GM23338 (cell line): ENCODE data around the gene CCDC12. TPM values are rescaled to one million over a fixed set of nuclear protein-coding genes. Genes with fewer than 3 reads are reported as not detected.

Source experiments
- ATAC-seq: fragments of 200-7000 bp; cut with Tn5 transposase; 3 replicates; pipeline ENCODE4 v1.9.1; 2020
- DNase-seq: peaks from one replicate; pipeline ENCODE4 v3.0.0-alpha.2; 2015; ENCODE audit warnings: low spot score
- H2AFZ ChIP-seq: fragments of 200-600 bp; sonication (generic); 2 replicates; pipeline ENCODE4 v1.8.0; 2016; ENCODE audit warnings: antibody characterized with exemption, mild to moderate bottlenecking, moderate library complexity
- H3F3A ChIP-seq: fragments of 200-600 bp; sonication (generic); replicated peaks from 2 replicates; pipeline ENCODE4 v1.8.0; 2017; ENCODE audit warnings: antibody characterized with exemption, mixed run types, low read depth
- H3K27ac ChIP-seq: fragments of 200-600 bp; sonication (generic); 2 replicates; pipeline ENCODE4 v1.6.1; 2016; ENCODE audit warnings: low read depth
- H3K27me3 ChIP-seq: fragments of 200-600 bp; sonication (generic); 2 replicates; pipeline ENCODE4 v1.8.0; 2016; ENCODE audit warnings: mild to moderate bottlenecking, mixed run types, moderate library complexity; ENCODE audit not compliant: insufficient read depth
- H3K36me3 ChIP-seq: fragments of 200-600 bp; sonication (generic); 2 replicates; pipeline ENCODE4 v1.8.0; 2016; ENCODE audit warnings: mild to moderate bottlenecking; ENCODE audit not compliant: insufficient read depth
- H3K4me1 ChIP-seq: fragments of 200-600 bp; sonication (generic); 2 replicates; pipeline ENCODE4 v1.8.0; 2016; ENCODE audit warnings: mild to moderate bottlenecking, moderate library complexity; ENCODE audit not compliant: insufficient read depth
- H3K4me2 ChIP-seq: fragments of 200-600 bp; sonication (generic); 2 replicates; pipeline ENCODE4 v1.7.1; 2017; ENCODE audit warnings: mixed run types
- H3K4me3 ChIP-seq: fragments of 200-600 bp; sonication (generic); 2 replicates; pipeline ENCODE4 v1.6.1; 2016; ENCODE audit warnings: mixed run types
- H3K79me2 ChIP-seq: fragments of 200-600 bp; sonication (generic); replicated peaks from 2 replicates; pipeline ENCODE4 v1.8.0; 2017; ENCODE audit warnings: mild to moderate bottlenecking; ENCODE audit not compliant: insufficient read depth
- H3K9me2 ChIP-seq: fragments of 200-600 bp; sonication (generic); 2 replicates; pipeline ENCODE4 v1.8.0; 2017; ENCODE audit not compliant: insufficient read depth
- H4K20me1 ChIP-seq: fragments of 200-600 bp; sonication (generic); replicated peaks from 2 replicates; pipeline ENCODE4 v1.8.0; 2017; ENCODE audit warnings: mild to moderate bottlenecking; ENCODE audit not compliant: insufficient read depth
- H3K27ac Mint-ChIP-seq: 2 replicates; pipeline ENCODE4 v1.8.0; 2020; ENCODE audit warnings: inconsistent platforms, mild to moderate bottlenecking, moderate library complexity, mixed read lengths
- H3K27me3 Mint-ChIP-seq: 3 replicates; pipeline ENCODE4 v1.8.0; 2022; ENCODE audit warnings: low read depth, mild to moderate bottlenecking, moderate library complexity, mixed read lengths, inconsistent platforms; ENCODE audit not compliant: insufficient read depth, poor library complexity
- H3K36me3 Mint-ChIP-seq: 3 replicates; pipeline ENCODE4 v1.8.0; 2021; ENCODE audit warnings: low read depth, mild to moderate bottlenecking, inconsistent platforms, moderate library complexity, mixed read lengths
- H3K4me1 Mint-ChIP-seq: 3 replicates; pipeline ENCODE4 v1.8.0; 2020; ENCODE audit warnings: mild to moderate bottlenecking, inconsistent platforms, mixed read lengths
- H3K4me3 Mint-ChIP-seq: 3 replicates; pipeline ENCODE4 v1.8.0; 2021; ENCODE audit warnings: moderate library complexity, mild to moderate bottlenecking, inconsistent platforms, mixed read lengths
- H3K9me3 Mint-ChIP-seq: 3 replicates; pipeline ENCODE4 v1.8.0; 2020; ENCODE audit warnings: moderate library complexity, mild to moderate bottlenecking, inconsistent platforms, mixed read lengths
- CREB1 ChIP-seq: fragments of 250-450 bp; sonication (Bioruptor Pico); IDR thresholded peaks from 2 replicates; pipeline ENCODE4 v1.5.0; 2020; ENCODE audit warnings: low read depth, mild to moderate bottlenecking, moderate library complexity
- POLR2AphosphoS5 ChIP-seq: IDR thresholded peaks from 2 replicates; pipeline ENCODE4 v1.6.1; 2016; ENCODE audit warnings: antibody characterized with exemption, low read depth
- ZNF114 ChIP-seq: fragments of 250-450 bp; sonication (Bioruptor Pico); IDR thresholded peaks from 2 replicates; pipeline ENCODE4 v1.5.0; 2020; ENCODE audit warnings: mild to moderate bottlenecking, moderate library complexity
- ZNF331 ChIP-seq: fragments of 250-450 bp; sonication (Bioruptor Pico); IDR thresholded peaks from 2 replicates; pipeline ENCODE4 v1.5.0; 2020; ENCODE audit warnings: low read depth, mild to moderate bottlenecking, moderate library complexity
- polyA plus RNA-seq: library from polyadenylated mRNA; unstranded; fragments of >200 nt; fragmentation: Nextera tagmentation; extraction: Ambion mirVana; gene quantifications from 2 replicates; pipeline ENCODE4 v1.2.1, GENCODE V29; 2016
- total RNA-seq: library from RNA; depleted of rRNA; stranded (reverse); fragments of >200 nt; shearing (Covaris generic); gene quantifications from 2 replicates; pipeline ENCODE4 v1.2.3, GENCODE V29; 2014
- TF ChIP-seq, protein P1 (sequence below): fragments of 250-450 bp; sonication (Bioruptor Pico); IDR thresholded peaks from 2 replicates; pipeline ENCODE4 v1.5.0; 2020; ENCODE audit warnings: mild to moderate bottlenecking, moderate library complexity
- TF ChIP-seq, protein P2 (sequence below): IDR thresholded peaks from 2 replicates; pipeline ENCODE4 v1.6.1; 2016; ENCODE audit warnings: antibody characterized with exemption

The CCDC12 gene
- total and polyA plus RNA-seq, 2 experiments from 2014 or later = 42.9 to 133 TPM

DNA sequence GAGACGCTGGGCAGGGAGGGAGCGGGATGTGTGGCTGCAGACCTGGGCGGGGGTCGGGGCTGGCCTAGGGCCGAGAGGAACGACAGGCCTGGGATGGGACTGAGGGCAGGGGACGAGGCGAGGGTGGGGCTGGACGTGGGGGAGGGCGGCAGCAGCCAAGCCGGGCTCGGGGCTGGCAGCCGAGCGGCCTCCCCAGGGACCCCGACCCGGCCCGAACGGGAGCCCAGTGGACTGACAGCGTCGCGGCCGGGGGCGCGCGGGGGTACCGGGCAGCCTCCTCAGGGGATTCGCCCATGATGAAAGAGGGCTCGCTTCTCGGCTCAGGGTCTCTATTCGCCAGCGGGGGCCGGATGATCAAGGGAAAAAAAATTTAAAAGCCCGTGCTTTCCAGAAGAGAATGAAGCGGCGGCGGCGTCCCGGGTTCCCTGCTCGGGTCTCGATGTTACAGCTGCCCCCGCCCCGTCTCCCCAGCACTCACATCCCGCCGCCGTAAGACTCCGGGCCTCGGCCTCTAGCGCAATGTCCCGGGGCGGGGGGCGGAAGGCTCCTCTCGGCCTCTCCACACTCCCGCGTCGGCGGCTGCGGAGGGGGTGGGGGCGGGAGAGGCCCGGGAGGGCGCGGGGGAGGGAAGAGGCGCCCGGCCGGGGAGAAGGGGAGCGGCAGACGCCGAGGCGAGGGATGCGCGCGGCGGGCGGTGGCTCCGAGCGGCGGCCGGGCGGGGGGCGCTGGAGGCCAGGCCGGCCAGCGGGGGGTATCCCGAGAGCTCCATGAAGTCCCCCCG, 94.8 kb downstream of the CCDC12 start:
- H3K27me3 ChIP-seq = peaks cover 85% of the 10 kb centered on the region
- no peaks in the 10 kb centered on the region for H3K79me2 ChIP-seq
- TF ChIP-seq POLR2AphosphoS5 = no peak
- TF ChIP-seq, protein P1, sequence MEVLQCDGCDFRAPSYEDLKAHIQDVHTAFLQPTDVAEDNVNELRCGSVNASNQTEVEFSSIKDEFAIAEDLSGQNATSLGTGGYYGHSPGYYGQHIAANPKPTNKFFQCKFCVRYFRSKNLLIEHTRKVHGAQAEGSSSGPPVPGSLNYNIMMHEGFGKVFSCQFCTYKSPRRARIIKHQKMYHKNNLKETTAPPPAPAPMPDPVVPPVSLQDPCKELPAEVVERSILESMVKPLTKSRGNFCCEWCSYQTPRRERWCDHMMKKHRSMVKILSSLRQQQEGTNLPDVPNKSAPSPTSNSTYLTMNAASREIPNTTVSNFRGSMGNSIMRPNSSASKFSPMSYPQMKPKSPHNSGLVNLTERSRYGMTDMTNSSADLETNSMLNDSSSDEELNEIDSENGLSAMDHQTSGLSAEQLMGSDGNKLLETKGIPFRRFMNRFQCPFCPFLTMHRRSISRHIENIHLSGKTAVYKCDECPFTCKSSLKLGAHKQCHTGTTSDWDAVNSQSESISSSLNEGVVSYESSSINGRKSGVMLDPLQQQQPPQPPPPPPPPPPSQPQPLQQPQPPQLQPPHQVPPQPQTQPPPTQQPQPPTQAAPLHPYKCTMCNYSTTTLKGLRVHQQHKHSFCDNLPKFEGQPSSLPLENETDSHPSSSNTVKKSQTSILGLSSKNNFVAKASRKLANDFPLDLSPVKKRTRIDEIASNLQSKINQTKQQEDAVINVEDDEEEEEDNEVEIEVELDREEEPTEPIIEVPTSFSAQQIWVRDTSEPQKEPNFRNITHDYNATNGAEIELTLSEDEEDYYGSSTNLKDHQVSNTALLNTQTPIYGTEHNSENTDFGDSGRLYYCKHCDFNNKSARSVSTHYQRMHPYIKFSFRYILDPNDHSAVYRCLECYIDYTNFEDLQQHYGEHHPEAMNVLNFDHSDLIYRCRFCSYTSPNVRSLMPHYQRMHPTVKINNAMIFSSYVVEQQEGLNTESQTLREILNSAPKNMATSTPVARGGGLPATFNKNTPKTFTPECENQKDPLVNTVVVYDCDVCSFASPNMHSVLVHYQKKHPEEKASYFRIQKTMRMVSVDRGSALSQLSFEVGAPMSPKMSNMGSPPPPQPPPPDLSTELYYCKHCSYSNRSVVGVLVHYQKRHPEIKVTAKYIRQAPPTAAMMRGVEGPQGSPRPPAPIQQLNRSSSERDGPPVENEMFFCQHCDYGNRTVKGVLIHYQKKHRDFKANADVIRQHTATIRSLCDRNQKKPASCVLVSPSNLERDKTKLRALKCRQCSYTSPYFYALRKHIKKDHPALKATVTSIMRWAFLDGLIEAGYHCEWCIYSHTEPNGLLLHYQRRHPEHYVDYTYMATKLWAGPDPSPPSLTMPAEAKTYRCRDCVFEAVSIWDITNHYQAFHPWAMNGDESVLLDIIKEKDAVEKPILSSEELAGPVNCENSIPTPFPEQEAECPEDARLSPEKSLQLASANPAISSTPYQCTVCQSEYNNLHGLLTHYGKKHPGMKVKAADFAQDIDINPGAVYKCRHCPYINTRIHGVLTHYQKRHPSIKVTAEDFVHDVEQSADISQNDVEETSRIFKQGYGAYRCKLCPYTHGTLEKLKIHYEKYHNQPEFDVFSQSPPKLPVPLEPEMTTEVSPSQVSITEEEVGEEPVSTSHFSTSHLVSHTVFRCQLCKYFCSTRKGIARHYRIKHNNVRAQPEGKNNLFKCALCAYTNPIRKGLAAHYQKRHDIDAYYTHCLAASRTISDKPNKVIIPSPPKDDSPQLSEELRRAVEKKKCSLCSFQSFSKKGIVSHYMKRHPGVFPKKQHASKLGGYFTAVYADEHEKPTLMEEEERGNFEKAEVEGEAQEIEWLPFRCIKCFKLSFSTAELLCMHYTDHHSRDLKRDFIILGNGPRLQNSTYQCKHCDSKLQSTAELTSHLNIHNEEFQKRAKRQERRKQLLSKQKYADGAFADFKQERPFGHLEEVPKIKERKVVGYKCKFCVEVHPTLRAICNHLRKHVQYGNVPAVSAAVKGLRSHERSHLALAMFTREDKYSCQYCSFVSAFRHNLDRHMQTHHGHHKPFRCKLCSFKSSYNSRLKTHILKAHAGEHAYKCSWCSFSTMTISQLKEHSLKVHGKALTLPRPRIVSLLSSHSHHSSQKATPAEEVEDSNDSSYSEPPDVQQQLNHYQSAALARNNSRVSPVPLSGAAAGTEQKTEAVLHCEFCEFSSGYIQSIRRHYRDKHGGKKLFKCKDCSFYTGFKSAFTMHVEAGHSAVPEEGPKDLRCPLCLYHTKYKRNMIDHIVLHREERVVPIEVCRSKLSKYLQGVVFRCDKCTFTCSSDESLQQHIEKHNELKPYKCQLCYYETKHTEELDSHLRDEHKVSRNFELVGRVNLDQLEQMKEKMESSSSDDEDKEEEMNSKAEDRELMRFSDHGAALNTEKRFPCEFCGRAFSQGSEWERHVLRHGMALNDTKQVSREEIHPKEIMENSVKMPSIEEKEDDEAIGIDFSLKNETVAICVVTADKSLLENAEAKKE (CRISPR knock-in tag) = no peak
- no peak for TF ChIP-seq CREB1 (CRISPR knock-in tag)
- TF ChIP-seq ZNF114 (CRISPR knock-in tag) = no peak
- TF ChIP-seq ZNF331 = no peak
- TF ChIP-seq, protein P2, sequence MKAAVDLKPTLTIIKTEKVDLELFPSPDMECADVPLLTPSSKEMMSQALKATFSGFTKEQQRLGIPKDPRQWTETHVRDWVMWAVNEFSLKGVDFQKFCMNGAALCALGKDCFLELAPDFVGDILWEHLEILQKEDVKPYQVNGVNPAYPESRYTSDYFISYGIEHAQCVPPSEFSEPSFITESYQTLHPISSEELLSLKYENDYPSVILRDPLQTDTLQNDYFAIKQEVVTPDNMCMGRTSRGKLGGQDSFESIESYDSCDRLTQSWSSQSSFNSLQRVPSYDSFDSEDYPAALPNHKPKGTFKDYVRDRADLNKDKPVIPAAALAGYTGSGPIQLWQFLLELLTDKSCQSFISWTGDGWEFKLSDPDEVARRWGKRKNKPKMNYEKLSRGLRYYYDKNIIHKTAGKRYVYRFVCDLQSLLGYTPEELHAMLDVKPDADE = no peak
- Mint-ChIP-seq H3K4me3 (peak overlapping the region; percentile 71), H3K9me3 (no peaks in the 10 kb centered on the region), H3K27me3 (peaks cover 81% of the 10 kb centered on the region), H3K27ac (no peak overlapping the region), H3K36me3 (no peaks in the 10 kb centered on the region; the same call in 2 of the 3 replicates), H3K4me1 (peaks cover 9% of the 10 kb centered on the region)
- no peak overlapping the region for H3K27ac ChIP-seq
- H3K4me1 ChIP-seq = peaks cover 16% of the 10 kb centered on the region
- peak; percentile 72 for DNase-seq
- H3K4me2 ChIP-seq = peak overlapping the region; percentile 96
- peak overlapping the region; percentile 95 for H2AFZ ChIP-seq
- no peaks in the 10 kb centered on the region for H3K9me2 ChIP-seq
- no peaks in the 10 kb centered on the region for H3K36me3 ChIP-seq
- peak; percentile 33 for ATAC-seq
- H3K4me3 ChIP-seq = peak overlapping the region; percentile 82
- no peaks in the 10 kb centered on the region for H3F3A ChIP-seq
- no peaks in the 10 kb centered on the region for H4K20me1 ChIP-seq
